Ascending aorta (tissue), 2 donors: Measurements from ENCODE around the gene LARGE1. TPM values are rescaled to one million over a fixed set of nuclear protein-coding genes. Genes with fewer than 3 reads are reported as not detected.

Source experiments
- DNase-seq, 2 donors: peaks; one replicate each; pipeline ENCODE4 v3.0.0-alpha.2; 2019; ENCODE audit warnings: low spot score in 2 of 2
- H3K27ac ChIP-seq, 2 donors: fragments of 200-600 bp; sonication (generic); one replicate each; pipeline ENCODE4 v1.5.1; 2016 to 2017; ENCODE audit warnings: mild to moderate bottlenecking in 1 of 2
- H3K27me3 ChIP-seq: fragments of 200-600 bp; sonication (generic); one replicate; pipeline ENCODE4 v1.5.1; 2017
- H3K36me3 ChIP-seq, 2 donors: fragments of 200-600 bp; sonication (generic); one replicate each; pipeline ENCODE4 v1.5.1; 2016
- H3K4me1 ChIP-seq, 2 donors: fragments of 200-600 bp; sonication (generic); one replicate each; pipeline ENCODE4 v1.5.1; 2016 to 2017; ENCODE audit warnings: mild to moderate bottlenecking in 1 of 2
- H3K4me3 ChIP-seq, 2 donors: fragments of 200-600 bp; sonication (generic); one replicate each; pipeline ENCODE4 v1.5.1; 2016 to 2017; ENCODE audit warnings: mild to moderate bottlenecking in 1 of 2
- H3K9me3 ChIP-seq, 2 donors: fragments of 200-600 bp; sonication (generic); one replicate each; pipeline ENCODE4 v1.5.1; 2016
- intact Hi-C: fragments of 100-400 bp; cut with DNase I; formaldehyde crosslinking; loops from one replicate; pipeline ENCODE4 v1.15.1; 2023
- total RNA-seq: library from RNA; depleted of rRNA; stranded (reverse); fragments of >200 nt; gene quantifications from one replicate; pipeline ENCODE4 v1.1.0, GENCODE V29; 2016
- TF ChIP-seq, protein P1 (sequence below), 3 experiments: fragments of 200-600 bp in 2 of 3; fragments of 450-650 bp in 1 of 3; sonication (generic) in 2 of 3; IDR thresholded peaks; one replicate each; pipeline ENCODE4 v1.5.1; 2016 to 2019; ENCODE audit warnings: antibody characterized with exemption in 3 of 3, mild to moderate bottlenecking in 1 of 3, moderate library complexity in 1 of 3

LARGE1 gene
- total RNA-seq, 1 donor from 2014 or later, result 40.6 TPM

DNA sequence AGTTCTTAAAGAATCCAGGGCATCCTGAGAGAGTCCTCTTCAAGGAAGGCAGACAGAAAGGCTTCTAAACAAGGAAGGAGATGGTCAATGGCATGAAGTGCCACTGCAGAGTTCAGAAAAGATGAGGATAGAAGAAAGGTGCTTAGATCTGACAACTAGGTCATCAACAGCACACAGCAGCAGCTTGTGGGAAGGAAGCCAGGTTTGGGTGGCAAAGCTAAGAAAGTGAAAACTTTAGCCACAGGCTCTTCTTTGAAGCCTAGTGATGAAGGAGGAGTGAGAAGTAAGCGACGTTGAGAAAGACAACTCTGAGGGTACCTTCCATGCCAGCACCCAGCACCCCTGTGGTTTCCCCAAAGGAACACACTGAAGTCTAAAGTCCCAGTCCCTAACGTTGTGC lies 92.0 kb downstream of the LARGE1 start:
- no peak overlapping the region for H3K27ac ChIP-seq
- DNase-seq, result no peak
- H3K27me3 ChIP-seq, result no peaks in the 10 kb centered on the region
- no peak overlapping the region for H3K4me3 ChIP-seq
- intact Hi-C loops, result no loop called here
- H3K4me1 ChIP-seq, result no peaks in the 10 kb centered on the region
- H3K9me3 ChIP-seq, result no peaks in the 10 kb centered on the region
- H3K36me3 ChIP-seq, result no peaks in the 10 kb centered on the region
- TF ChIP-seq, protein P1, sequence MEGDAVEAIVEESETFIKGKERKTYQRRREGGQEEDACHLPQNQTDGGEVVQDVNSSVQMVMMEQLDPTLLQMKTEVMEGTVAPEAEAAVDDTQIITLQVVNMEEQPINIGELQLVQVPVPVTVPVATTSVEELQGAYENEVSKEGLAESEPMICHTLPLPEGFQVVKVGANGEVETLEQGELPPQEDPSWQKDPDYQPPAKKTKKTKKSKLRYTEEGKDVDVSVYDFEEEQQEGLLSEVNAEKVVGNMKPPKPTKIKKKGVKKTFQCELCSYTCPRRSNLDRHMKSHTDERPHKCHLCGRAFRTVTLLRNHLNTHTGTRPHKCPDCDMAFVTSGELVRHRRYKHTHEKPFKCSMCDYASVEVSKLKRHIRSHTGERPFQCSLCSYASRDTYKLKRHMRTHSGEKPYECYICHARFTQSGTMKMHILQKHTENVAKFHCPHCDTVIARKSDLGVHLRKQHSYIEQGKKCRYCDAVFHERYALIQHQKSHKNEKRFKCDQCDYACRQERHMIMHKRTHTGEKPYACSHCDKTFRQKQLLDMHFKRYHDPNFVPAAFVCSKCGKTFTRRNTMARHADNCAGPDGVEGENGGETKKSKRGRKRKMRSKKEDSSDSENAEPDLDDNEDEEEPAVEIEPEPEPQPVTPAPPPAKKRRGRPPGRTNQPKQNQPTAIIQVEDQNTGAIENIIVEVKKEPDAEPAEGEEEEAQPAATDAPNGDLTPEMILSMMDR (IDR thresholded peaks at IDR 0.05), result no peak

DNA sequence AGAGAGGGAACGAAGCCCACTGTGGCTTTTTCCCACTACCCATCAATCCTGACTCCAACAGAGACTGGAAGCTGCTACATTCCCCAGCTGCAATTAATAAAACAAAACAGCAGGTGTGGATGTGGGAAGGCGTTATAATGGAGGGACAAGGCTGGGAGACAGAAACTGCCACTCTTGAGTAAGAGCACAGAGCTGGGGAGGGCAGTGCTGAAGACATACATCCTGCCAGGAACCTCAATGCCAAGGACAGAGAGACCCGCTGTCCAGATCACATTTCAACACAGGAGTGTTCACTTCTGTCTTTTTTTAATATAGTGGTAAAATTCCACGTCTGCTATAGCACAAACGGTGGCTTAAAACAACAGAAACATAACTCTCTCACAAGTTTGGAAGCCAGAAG lies 94.5 kb downstream of the LARGE1 start:
- no peak overlapping the region for H3K4me3 ChIP-seq
- no peaks in the 10 kb centered on the region for H3K36me3 ChIP-seq
- no peaks in the 10 kb centered on the region for H3K4me1 ChIP-seq

DNA sequence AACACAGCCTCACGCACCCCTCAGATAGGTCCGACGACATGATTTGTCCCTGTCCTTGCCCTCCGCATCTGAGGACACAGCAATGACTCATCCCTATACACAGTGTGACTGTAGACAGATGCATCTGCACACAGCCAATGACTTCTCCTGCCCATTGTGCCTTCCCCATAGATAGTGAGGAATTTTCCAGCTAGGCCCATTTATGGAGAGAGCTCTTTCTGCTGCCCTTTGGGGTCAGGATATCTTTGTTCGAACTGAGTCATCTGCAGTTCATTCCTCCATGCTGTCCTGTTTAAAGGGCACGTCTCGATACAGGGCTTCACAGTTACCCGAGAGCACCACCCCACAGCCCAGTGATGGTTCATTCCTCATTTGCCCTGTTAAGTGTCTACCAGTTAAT lies 96.7 kb downstream of the LARGE1 start:
- TF ChIP-seq, protein P1 (IDR thresholded peaks at IDR 0.05), result no peak
- no peaks in the 10 kb centered on the region for H3K27me3 ChIP-seq
- no peak overlapping the region for H3K27ac ChIP-seq
- H3K4me3 ChIP-seq, result no peak overlapping the region
- no peaks in the 10 kb centered on the region for H3K36me3 ChIP-seq
- no peak for DNase-seq
- H3K4me1 ChIP-seq, result no peaks in the 10 kb centered on the region
- H3K9me3 ChIP-seq, result no peaks in the 10 kb centered on the region
- intact Hi-C loops, result no loop called here

More for the DNA sequence above, 94.5 kb downstream of the LARGE1 start:
- intact Hi-C loops, result no loop called here
- no peak overlapping the region for H3K27ac ChIP-seq
- H3K9me3 ChIP-seq, result no peaks in the 10 kb centered on the region
- TF ChIP-seq, protein P1 (IDR thresholded peaks at IDR 0.05), result no peak
- no peak for DNase-seq
- H3K27me3 ChIP-seq, result no peaks in the 10 kb centered on the region

DNA sequence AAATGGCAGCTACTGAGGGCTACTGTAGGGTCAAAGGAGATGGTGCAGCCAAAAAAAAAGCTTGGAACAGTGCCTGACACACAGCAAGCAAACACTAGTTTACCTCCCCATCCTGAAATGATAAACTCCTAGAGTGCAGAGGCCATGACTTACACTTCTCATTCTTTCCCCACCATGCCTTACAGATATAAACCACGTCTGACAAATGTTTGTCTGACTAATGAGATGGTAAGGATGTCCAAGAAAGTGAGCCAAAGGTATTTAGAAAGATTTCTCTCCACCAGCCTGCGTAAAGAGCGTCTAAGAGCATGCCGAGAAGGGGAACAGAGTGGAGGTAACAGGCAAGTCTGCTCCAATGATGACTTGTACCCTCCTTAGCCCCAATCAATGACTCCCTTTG lies 99.0 kb downstream of the LARGE1 start:
- no peaks in the 10 kb centered on the region for H3K4me1 ChIP-seq
- no peaks in the 10 kb centered on the region for H3K27me3 ChIP-seq
- TF ChIP-seq, protein P1 (IDR thresholded peaks at IDR 0.05), result no peak
- no peak for DNase-seq
- H3K27ac ChIP-seq, result no peak overlapping the region
- H3K36me3 ChIP-seq, result no peaks in the 10 kb centered on the region
- no peaks in the 10 kb centered on the region for H3K9me3 ChIP-seq
- intact Hi-C loops, result no loop called here
- no peak overlapping the region for H3K4me3 ChIP-seq

DNA sequence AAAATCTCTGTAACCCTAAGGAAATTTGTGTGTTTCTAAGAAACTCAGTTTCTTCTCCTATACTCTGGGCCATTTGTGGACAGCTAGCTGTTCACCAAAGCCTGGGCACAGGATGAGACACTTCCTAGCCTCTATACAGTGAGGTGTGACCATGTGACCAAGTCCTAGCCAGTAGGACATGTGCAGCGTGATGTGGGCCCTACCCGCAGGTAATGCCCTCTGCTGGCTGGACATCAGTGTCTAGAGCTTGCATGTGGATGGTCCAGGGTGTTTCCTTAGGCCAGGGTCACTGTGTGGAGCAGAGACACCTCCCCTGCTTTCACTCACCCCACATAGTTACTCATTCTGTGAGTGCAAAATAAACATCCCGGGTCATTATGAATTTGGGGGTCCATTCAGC lies 100.5 kb downstream of the LARGE1 start:
- Histone ChIP-seq H3K4me3 (no peak overlapping the region), H3K27me3 (no peaks in the 10 kb centered on the region), H3K9me3 (no peaks in the 10 kb centered on the region), H3K4me1 (no peaks in the 10 kb centered on the region), H3K27ac (no peak overlapping the region), H3K36me3 (no peaks in the 10 kb centered on the region)
- DNase-seq, result no peak
- intact Hi-C loops, result no loop called here
- TF ChIP-seq, protein P1 (IDR thresholded peaks at IDR 0.05), result no peak

DNA sequence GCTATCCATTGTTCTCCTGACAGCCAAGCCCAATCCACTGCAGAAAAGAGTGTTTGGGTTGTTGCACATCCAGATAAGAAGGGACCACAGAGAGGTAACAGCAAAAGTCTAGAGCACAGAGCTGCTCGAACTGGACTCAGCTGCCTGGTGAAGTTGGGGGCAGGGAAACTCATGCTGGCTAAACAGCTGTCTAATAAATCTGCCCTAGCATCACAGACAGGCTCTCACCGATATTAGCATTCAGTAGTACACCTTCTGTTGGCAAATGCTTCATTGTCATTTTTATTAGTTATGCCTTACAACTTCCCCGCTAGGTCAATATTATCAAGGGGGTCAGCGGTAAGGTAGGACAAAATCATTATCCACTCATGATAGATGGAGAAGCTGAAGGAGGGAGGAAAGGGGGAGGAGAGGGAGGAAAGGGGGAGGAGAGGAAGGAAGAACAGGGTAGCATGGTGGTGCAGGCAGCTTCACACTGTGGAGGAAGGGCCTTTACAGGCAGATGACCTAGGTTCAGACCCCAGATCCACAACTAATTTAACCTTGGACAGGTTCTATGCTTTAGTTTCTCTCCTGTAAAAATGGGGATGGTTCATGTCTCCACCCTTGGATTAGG lies 102.7 kb downstream of the LARGE1 start:
- Histone ChIP-seq H3K4me1 (no peaks in the 10 kb centered on the region), H3K9me3 (no peaks in the 10 kb centered on the region), H3K36me3 (no peaks in the 10 kb centered on the region), H3K27ac (no peak overlapping the region), H3K4me3 (no peak overlapping the region), H3K27me3 (no peaks in the 10 kb centered on the region)
- DNase-seq, result no peak
- intact Hi-C loops, result no loop called here
- TF ChIP-seq, protein P1 (IDR thresholded peaks at IDR 0.05), result no peak
